Stimulated activated memory B cell treated with anti-CD40 and anti-IgM and Interleukin-4, amounts not matched to agents 10 μg/mL and 1 μg/mL and 100 μg/mL, for 72 hours (primary cell): ENCODE data around the gene ACE.

Experiments
- ATAC-seq: fragments of 150-1000 bp; cut with Tn5 transposase; 2 replicates; pipeline ENCODE4 v1.10.0; 2021
- H3K27ac Mint-ChIP-seq: one replicate; pipeline ENCODE4 v1.8.0; 2022; ENCODE audit warnings: mild to moderate bottlenecking, mixed read lengths
- H3K27me3 Mint-ChIP-seq: one replicate; pipeline ENCODE4 v1.8.0; 2022; ENCODE audit warnings: mixed read lengths
- H3K36me3 Mint-ChIP-seq: one replicate; pipeline ENCODE4 v1.8.0; 2022; ENCODE audit warnings: mixed read lengths
- H3K4me1 Mint-ChIP-seq: one replicate; pipeline ENCODE4 v1.8.0; 2022; ENCODE audit warnings: mixed read lengths
- H3K4me3 Mint-ChIP-seq: one replicate; pipeline ENCODE4 v1.8.0; 2022; ENCODE audit warnings: mild to moderate bottlenecking, moderate library complexity, mixed read lengths
- H3K9me3 Mint-ChIP-seq: one replicate; pipeline ENCODE4 v1.8.0; 2022; ENCODE audit warnings: mixed read lengths

Gene ACE

GRCh38 chr17:63490329-63490728 lies 13.5 kb downstream of the ACE start:
- no peak for ATAC-seq
- Mint-ChIP-seq H3K27ac (no peak overlapping the region), H3K4me3 (no peak overlapping the region), H3K27me3 (no peaks in the 10 kb centered on the region), H3K4me1 (peaks cover 19% of the 10 kb centered on the region), H3K9me3 (no peaks in the 10 kb centered on the region), H3K36me3 (no peaks in the 10 kb centered on the region)

GRCh38 chr17:63490858-63491400 lies 14.1 kb downstream of the ACE start:
- H3K27me3 Mint-ChIP-seq = no peaks in the 10 kb centered on the region
- no peaks in the 10 kb centered on the region for H3K36me3 Mint-ChIP-seq
- no peak overlapping the region for H3K27ac Mint-ChIP-seq
- no peak overlapping the region for H3K4me3 Mint-ChIP-seq
- H3K4me1 Mint-ChIP-seq = peaks cover 18% of the 10 kb centered on the region
- ATAC-seq = no peak
- H3K9me3 Mint-ChIP-seq = no peaks in the 10 kb centered on the region

- Mint-ChIP-seq H3K9me3 (no peaks in the 10 kb centered on the region), H3K4me1 (peaks cover 13% of the 10 kb centered on the region), H3K27ac (no peak overlapping the region), H3K36me3 (no peaks in the 10 kb centered on the region), H3K4me3 (no peak overlapping the region), H3K27me3 (no peaks in the 10 kb centered on the region)
- no peak for ATAC-seq
Measured at GRCh38 chr17:63491413-63491812, 14.6 kb downstream of the ACE start.

GRCh38 chr17:63491977-63492618 lies 15.2 kb downstream of the ACE start:
- no peak overlapping the region for H3K4me3 Mint-ChIP-seq
- ATAC-seq = no peak
- peaks cover 6% of the 10 kb centered on the region for H3K4me1 Mint-ChIP-seq
- no peaks in the 10 kb centered on the region for H3K9me3 Mint-ChIP-seq
- no peaks in the 10 kb centered on the region for H3K36me3 Mint-ChIP-seq
- no peak overlapping the region for H3K27ac Mint-ChIP-seq
- no peaks in the 10 kb centered on the region for H3K27me3 Mint-ChIP-seq

- ATAC-seq = no peak
- Mint-ChIP-seq H3K9me3 (no peaks in the 10 kb centered on the region), H3K4me3 (no peak overlapping the region), H3K27me3 (no peaks in the 10 kb centered on the region), H3K27ac (no peak overlapping the region), H3K4me1 (no peaks in the 10 kb centered on the region), H3K36me3 (no peaks in the 10 kb centered on the region)
Measured at GRCh38 chr17:63492940-63493339, 16.1 kb downstream of the ACE start.

GRCh38 chr17:63493411-63493810 lies 16.6 kb downstream of the ACE start:
- Mint-ChIP-seq H3K4me1 (no peaks in the 10 kb centered on the region), H3K36me3 (no peaks in the 10 kb centered on the region), H3K27me3 (no peaks in the 10 kb centered on the region), H3K9me3 (no peaks in the 10 kb centered on the region), H3K27ac (no peak overlapping the region), H3K4me3 (no peak overlapping the region)
- no peak for ATAC-seq

- no peak overlapping the region for H3K27ac Mint-ChIP-seq
- ATAC-seq = no peak
- H3K36me3 Mint-ChIP-seq = no peaks in the 10 kb centered on the region
- no peaks in the 10 kb centered on the region for H3K4me1 Mint-ChIP-seq
- H3K4me3 Mint-ChIP-seq = no peak overlapping the region
- no peaks in the 10 kb centered on the region for H3K9me3 Mint-ChIP-seq
- no peaks in the 10 kb centered on the region for H3K27me3 Mint-ChIP-seq
Measured at GRCh38 chr17:63494300-63494928, 17.6 kb downstream of the ACE start.

GRCh38 chr17:63495491-63495890 lies 18.6 kb downstream of the ACE start:
- H3K4me3 Mint-ChIP-seq = no peak overlapping the region
- no peaks in the 10 kb centered on the region for H3K4me1 Mint-ChIP-seq
- H3K27me3 Mint-ChIP-seq = peaks cover 3% of the 10 kb centered on the region
- no peaks in the 10 kb centered on the region for H3K9me3 Mint-ChIP-seq
- H3K36me3 Mint-ChIP-seq = no peaks in the 10 kb centered on the region
- ATAC-seq = no peak
- no peak overlapping the region for H3K27ac Mint-ChIP-seq

GRCh38 chr17:63496177-63496576 lies 19.3 kb downstream of the ACE start:
- H3K4me3 Mint-ChIP-seq = no peak overlapping the region
- ATAC-seq = no peak
- peaks cover 10% of the 10 kb centered on the region for H3K27me3 Mint-ChIP-seq
- H3K36me3 Mint-ChIP-seq = no peaks in the 10 kb centered on the region
- H3K27ac Mint-ChIP-seq = no peak overlapping the region
- no peaks in the 10 kb centered on the region for H3K4me1 Mint-ChIP-seq
- H3K9me3 Mint-ChIP-seq = no peaks in the 10 kb centered on the region

GRCh38 chr17:63496663-63497400 lies 20.0 kb downstream of the ACE start:
- H3K27ac Mint-ChIP-seq = no peak overlapping the region
- no peak overlapping the region for H3K4me3 Mint-ChIP-seq
- H3K36me3 Mint-ChIP-seq = no peaks in the 10 kb centered on the region
- H3K9me3 Mint-ChIP-seq = no peaks in the 10 kb centered on the region
- H3K4me1 Mint-ChIP-seq = no peaks in the 10 kb centered on the region
- H3K27me3 Mint-ChIP-seq = peaks cover 17% of the 10 kb centered on the region
- ATAC-seq = no peak

- no peak overlapping the region for H3K4me3 Mint-ChIP-seq
- no peak overlapping the region for H3K27ac Mint-ChIP-seq
- no peaks in the 10 kb centered on the region for H3K36me3 Mint-ChIP-seq
- H3K27me3 Mint-ChIP-seq = peaks cover 19% of the 10 kb centered on the region
- peaks cover 3% of the 10 kb centered on the region for H3K4me1 Mint-ChIP-seq
- H3K9me3 Mint-ChIP-seq = no peaks in the 10 kb centered on the region
- ATAC-seq = peak; percentile 31
Measured at GRCh38 chr17:63497708-63498483, 21.0 kb downstream of the ACE start.

- Mint-ChIP-seq H3K4me1 (peaks cover 10% of the 10 kb centered on the region), H3K36me3 (no peaks in the 10 kb centered on the region), H3K27ac (no peak overlapping the region), H3K9me3 (no peaks in the 10 kb centered on the region), H3K27me3 (peaks cover 19% of the 10 kb centered on the region), H3K4me3 (no peak overlapping the region)
- no peak for ATAC-seq
Measured at GRCh38 chr17:63498626-63499195, 21.9 kb downstream of the ACE start.

- H3K9me3 Mint-ChIP-seq = peaks cover 5% of the 10 kb centered on the region
- ATAC-seq = no peak
- H3K36me3 Mint-ChIP-seq = peaks cover 6% of the 10 kb centered on the region
- H3K27ac Mint-ChIP-seq = no peak overlapping the region
- no peak overlapping the region for H3K4me3 Mint-ChIP-seq
- peaks cover 30% of the 10 kb centered on the region for H3K27me3 Mint-ChIP-seq
- peaks cover 10% of the 10 kb centered on the region for H3K4me1 Mint-ChIP-seq
Measured at GRCh38 chr17:63500543-63501390, 23.9 kb downstream of the ACE start.

- Mint-ChIP-seq H3K27ac (peak overlapping the region; percentile 44), H3K4me1 (peaks cover 10% of the 10 kb centered on the region), H3K9me3 (peaks cover 5% of the 10 kb centered on the region), H3K4me3 (no peak overlapping the region), H3K36me3 (peaks cover 6% of the 10 kb centered on the region), H3K27me3 (peaks cover 55% of the 10 kb centered on the region)
- no peak for ATAC-seq
Measured at GRCh38 chr17:63503341-63503705, 26.5 kb downstream of the ACE start.
